Uterus (tissue), 2 donors: ENCODE data around the gene ADK.

ENCODE experiments used
- POLR2A ChIP-seq, 2 donors: fragments of 450-650 bp; IDR thresholded peaks; one replicate each; pipeline ENCODE4 v1.6.1; 2016; ENCODE audit warnings: antibody characterized with exemption in 2 of 2, mild to moderate bottlenecking in 1 of 2, moderate library complexity in 1 of 2
- TF ChIP-seq, protein P1 (sequence below), 4 experiments: fragments of 200-600 bp in 2 of 4; fragments of 450-650 bp in 2 of 4; sonication (generic) in 2 of 4; IDR thresholded peaks; one replicate each; pipeline ENCODE4 v1.5.1; 2016 to 2019; ENCODE audit warnings: antibody characterized with exemption in 4 of 4, mild to moderate bottlenecking in 2 of 4, moderate library complexity in 1 of 4

DNA sequence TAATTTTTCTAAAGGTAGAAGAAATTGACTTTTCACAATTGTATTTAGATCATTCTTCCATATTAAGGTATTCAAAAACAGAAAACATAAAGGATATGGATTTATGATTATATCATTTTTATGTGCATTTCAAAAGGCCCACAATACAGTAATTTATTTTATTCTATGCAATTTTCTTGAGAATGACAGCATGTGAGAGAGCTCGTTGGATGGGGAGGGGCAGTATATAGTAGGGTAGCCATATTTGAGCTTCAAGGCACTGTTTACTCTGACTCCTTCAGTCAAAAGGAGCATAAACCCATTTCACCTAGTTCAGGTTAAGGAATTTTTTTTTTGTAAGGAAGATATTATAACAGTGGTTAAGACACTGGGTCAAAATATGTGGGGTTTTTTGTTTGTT is 534.5 kb downstream of the ADK start:
- TF ChIP-seq, protein P1, sequence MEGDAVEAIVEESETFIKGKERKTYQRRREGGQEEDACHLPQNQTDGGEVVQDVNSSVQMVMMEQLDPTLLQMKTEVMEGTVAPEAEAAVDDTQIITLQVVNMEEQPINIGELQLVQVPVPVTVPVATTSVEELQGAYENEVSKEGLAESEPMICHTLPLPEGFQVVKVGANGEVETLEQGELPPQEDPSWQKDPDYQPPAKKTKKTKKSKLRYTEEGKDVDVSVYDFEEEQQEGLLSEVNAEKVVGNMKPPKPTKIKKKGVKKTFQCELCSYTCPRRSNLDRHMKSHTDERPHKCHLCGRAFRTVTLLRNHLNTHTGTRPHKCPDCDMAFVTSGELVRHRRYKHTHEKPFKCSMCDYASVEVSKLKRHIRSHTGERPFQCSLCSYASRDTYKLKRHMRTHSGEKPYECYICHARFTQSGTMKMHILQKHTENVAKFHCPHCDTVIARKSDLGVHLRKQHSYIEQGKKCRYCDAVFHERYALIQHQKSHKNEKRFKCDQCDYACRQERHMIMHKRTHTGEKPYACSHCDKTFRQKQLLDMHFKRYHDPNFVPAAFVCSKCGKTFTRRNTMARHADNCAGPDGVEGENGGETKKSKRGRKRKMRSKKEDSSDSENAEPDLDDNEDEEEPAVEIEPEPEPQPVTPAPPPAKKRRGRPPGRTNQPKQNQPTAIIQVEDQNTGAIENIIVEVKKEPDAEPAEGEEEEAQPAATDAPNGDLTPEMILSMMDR (IDR thresholded peaks at IDR 0.05): no peak
- no peak for TF ChIP-seq POLR2A (IDR thresholded peaks at IDR 0.05)
